Measurements from ENCODE around the gene CDKL1. TPM values are rescaled to one million over a fixed set of nuclear protein-coding genes. Genes with fewer than 3 reads are reported as not detected.

CDKL1 gene
- polyA plus RNA-seq, 1 of the 3 experiments (the other 2 are of a cell fraction): 2.5 TPM

- H3K79me2 ChIP-seq (ENCODE audit: insufficient read depth): no peaks in the 10 kb centered on the region
- no peak overlapping the region for H3K4me3 ChIP-seq (ENCODE audit: low read depth in 2 of 2, low read length in 1 of 2)
- H4K20me1 ChIP-seq (ENCODE audit: insufficient read depth): no peaks in the 10 kb centered on the region
- TF ChIP-seq, protein P1, sequence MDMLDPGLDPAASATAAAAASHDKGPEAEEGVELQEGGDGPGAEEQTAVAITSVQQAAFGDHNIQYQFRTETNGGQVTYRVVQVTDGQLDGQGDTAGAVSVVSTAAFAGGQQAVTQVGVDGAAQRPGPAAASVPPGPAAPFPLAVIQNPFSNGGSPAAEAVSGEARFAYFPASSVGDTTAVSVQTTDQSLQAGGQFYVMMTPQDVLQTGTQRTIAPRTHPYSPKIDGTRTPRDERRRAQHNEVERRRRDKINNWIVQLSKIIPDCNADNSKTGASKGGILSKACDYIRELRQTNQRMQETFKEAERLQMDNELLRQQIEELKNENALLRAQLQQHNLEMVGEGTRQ (IDR thresholded peaks at IDR 0.05; ENCODE audit: borderline replicate concordance, low read depth, low read length): no peak
- no peak for TF ChIP-seq ZBTB33 (IDR thresholded peaks at IDR 0.05; ENCODE audit: borderline replicate concordance, low read depth)
- no peak for TF ChIP-seq EZH2phosphoT487 (IDR thresholded peaks at IDR 0.05; ENCODE audit: borderline replicate concordance, low read depth)
- no peak for TF ChIP-seq MXI1 (IDR thresholded peaks at IDR 0.05; ENCODE audit: low read depth, low read length)
- TF ChIP-seq TEAD4 (IDR thresholded peaks at IDR 0.05; ENCODE audit: borderline replicate concordance, insufficient read depth): no peak
- TF ChIP-seq REST (IDR thresholded peaks at IDR 0.05; ENCODE audit: low read depth, low read length): no peak
- TF ChIP-seq SIN3A (IDR thresholded peaks at IDR 0.05; ENCODE audit: borderline replicate concordance, low read depth, low read length): no peak
- TF ChIP-seq TCF12 (IDR thresholded peaks at IDR 0.05): no peak
- TF ChIP-seq ELF1 (IDR thresholded peaks at IDR 0.05): no peak
- TF ChIP-seq, protein P2, sequence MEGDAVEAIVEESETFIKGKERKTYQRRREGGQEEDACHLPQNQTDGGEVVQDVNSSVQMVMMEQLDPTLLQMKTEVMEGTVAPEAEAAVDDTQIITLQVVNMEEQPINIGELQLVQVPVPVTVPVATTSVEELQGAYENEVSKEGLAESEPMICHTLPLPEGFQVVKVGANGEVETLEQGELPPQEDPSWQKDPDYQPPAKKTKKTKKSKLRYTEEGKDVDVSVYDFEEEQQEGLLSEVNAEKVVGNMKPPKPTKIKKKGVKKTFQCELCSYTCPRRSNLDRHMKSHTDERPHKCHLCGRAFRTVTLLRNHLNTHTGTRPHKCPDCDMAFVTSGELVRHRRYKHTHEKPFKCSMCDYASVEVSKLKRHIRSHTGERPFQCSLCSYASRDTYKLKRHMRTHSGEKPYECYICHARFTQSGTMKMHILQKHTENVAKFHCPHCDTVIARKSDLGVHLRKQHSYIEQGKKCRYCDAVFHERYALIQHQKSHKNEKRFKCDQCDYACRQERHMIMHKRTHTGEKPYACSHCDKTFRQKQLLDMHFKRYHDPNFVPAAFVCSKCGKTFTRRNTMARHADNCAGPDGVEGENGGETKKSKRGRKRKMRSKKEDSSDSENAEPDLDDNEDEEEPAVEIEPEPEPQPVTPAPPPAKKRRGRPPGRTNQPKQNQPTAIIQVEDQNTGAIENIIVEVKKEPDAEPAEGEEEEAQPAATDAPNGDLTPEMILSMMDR (IDR thresholded peaks at IDR 0.05): no peak
- no peak for TF ChIP-seq SMC3 (IDR thresholded peaks at IDR 0.05; ENCODE audit: low read depth, low read length)
- no peak for TF ChIP-seq NFIC (IDR thresholded peaks at IDR 0.05; ENCODE audit: borderline replicate concordance)
- no peak for TF ChIP-seq RAD21 (IDR thresholded peaks at IDR 0.05; ENCODE audit: low read length)
- TF ChIP-seq GATA2 (CRISPR knock-in tag; IDR thresholded peaks at IDR 0.05): no peak
- no peak for TF ChIP-seq YY1 (IDR thresholded peaks at IDR 0.05; ENCODE audit: low read depth)
- TF ChIP-seq JUND (IDR thresholded peaks at IDR 0.05): no peak
- TF ChIP-seq FOXM1 (IDR thresholded peaks at IDR 0.05; ENCODE audit: low read depth): no peak
- TF ChIP-seq MEF2A (IDR thresholded peaks at IDR 0.05; ENCODE audit: borderline replicate concordance, low read depth): no peak
- no peak for TF ChIP-seq RFX5 (IDR thresholded peaks at IDR 0.05; ENCODE audit: low read length)
- no peak overlapping the region for H3K9ac ChIP-seq
- no peaks in the 10 kb centered on the region for H3K9me3 ChIP-seq
- WGBS (ENCODE audit: low lambda C conversion rate): 83% methylated on average over 3 of the region's 3 CpGs
- POLR2A ChIA-PET: no interaction called here
- H3K9me2 ChIP-seq: no peaks in the 10 kb centered on the region
- H3K4me1 ChIP-seq (ENCODE audit: control insufficient read depth in 1 of 2, insufficient read depth in 2 of 2, low read depth in 1 of 2, low read length in 1 of 2): peaks cover 27 to 36% of the 10 kb centered on the region in 2 experiments; a peak in 3 of 4 replicates
- H3K27ac ChIP-seq (ENCODE audit: low read depth in 2 of 2, low read length in 1 of 2): no peak overlapping the region
- H3K36me3 ChIP-seq (replicated peaks in 1 of 2; ENCODE audit: control insufficient read depth in 1 of 2, insufficient read depth in 2 of 2, low read length in 1 of 2): no peaks in the 10 kb centered on the region
- no peak overlapping the region for H3K4me2 ChIP-seq
- CTCF ChIA-PET: interaction anchor here (0.6 to 6.9 kb wide), 5 partner anchors 18 to 193 kb away, joined by 3 to 65 read pairs (median 6); partner anchors contain the start of gene MAP4K5
- H2AFZ ChIP-seq (ENCODE audit: low read depth): no peak overlapping the region
- no peak for DNase-seq
- H3K27me3 ChIP-seq (ENCODE audit: insufficient read depth): no peaks in the 10 kb centered on the region
- H3F3A ChIP-seq (replicated peaks; ENCODE audit: insufficient read depth): no peaks in the 10 kb centered on the region
Measured at GRCh38 chr14:50339178-50339804, 57.4 kb downstream of the CDKL1 start.
